ENCODE results near the gene CAMK1D.

GRCh38 chr10:12766223-12766622 is 416.9 kb downstream of the CAMK1D start:
- TF ChIP-seq, protein P1, sequence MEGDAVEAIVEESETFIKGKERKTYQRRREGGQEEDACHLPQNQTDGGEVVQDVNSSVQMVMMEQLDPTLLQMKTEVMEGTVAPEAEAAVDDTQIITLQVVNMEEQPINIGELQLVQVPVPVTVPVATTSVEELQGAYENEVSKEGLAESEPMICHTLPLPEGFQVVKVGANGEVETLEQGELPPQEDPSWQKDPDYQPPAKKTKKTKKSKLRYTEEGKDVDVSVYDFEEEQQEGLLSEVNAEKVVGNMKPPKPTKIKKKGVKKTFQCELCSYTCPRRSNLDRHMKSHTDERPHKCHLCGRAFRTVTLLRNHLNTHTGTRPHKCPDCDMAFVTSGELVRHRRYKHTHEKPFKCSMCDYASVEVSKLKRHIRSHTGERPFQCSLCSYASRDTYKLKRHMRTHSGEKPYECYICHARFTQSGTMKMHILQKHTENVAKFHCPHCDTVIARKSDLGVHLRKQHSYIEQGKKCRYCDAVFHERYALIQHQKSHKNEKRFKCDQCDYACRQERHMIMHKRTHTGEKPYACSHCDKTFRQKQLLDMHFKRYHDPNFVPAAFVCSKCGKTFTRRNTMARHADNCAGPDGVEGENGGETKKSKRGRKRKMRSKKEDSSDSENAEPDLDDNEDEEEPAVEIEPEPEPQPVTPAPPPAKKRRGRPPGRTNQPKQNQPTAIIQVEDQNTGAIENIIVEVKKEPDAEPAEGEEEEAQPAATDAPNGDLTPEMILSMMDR (IDR thresholded peaks at IDR 0.05), result no peak
- TF ChIP-seq POLR2A (IDR thresholded peaks at IDR 0.05), result no peak
